GM23338 (cell line): Measurements from ENCODE around the gene CDC26.

ENCODE experiments used
- CTCF ChIP-seq, 2 experiments: fragments of 200-600 bp in 1 of 2; sonication (generic) in 1 of 2; conservative IDR thresholded peaks; 2 replicates each; pipeline versions ENCODE4 v1.5.1 to v1.6.1; 2016 to 2017; ENCODE audit warnings: antibody characterized with exemption in 2 of 2, low read depth in 2 of 2, mild to moderate bottlenecking in 2 of 2, moderate library complexity in 1 of 2
- EZH2 ChIP-seq: fragments of 200-600 bp; sonication (generic); IDR thresholded peaks from one replicate; pipeline ENCODE4 v1.8.0; 2017; ENCODE audit warnings: antibody characterized with exemption, mild to moderate bottlenecking, low read depth; ENCODE audit not compliant: unreplicated experiment
- EZH2phosphoT487 ChIP-seq: fragments of 200-600 bp; sonication (generic); IDR thresholded peaks from one replicate; pipeline ENCODE4 v1.8.1; 2018; ENCODE audit warnings: antibody characterized with exemption; ENCODE audit not compliant: unreplicated experiment
- REST ChIP-seq: IDR thresholded peaks from one replicate; pipeline ENCODE4 v1.6.1; 2018; ENCODE audit warnings: antibody characterized with exemption; ENCODE audit not compliant: unreplicated experiment
- STAT1 ChIP-seq: IDR thresholded peaks from one replicate; pipeline ENCODE4 v1.6.1; 2016; ENCODE audit warnings: antibody characterized with exemption; ENCODE audit not compliant: unreplicated experiment

GRCh38 chr9:113220467-113221002 lies 54.8 kb downstream of the CDC26 start:
- TF ChIP-seq CTCF (conservative IDR thresholded peaks at IDR 0.05; ENCODE audit: low read depth in 2 of 2): no peak
- no peak for TF ChIP-seq EZH2phosphoT487
- no peak for TF ChIP-seq EZH2
- no peak for TF ChIP-seq REST
- TF ChIP-seq STAT1: no peak
